Central memory CD8-positive, alpha-beta T cell (primary cell): ENCODE measurements around the gene STXBP1.

Experiments used
- ATAC-seq: fragments of 150-1000 bp; cut with Tn5 transposase; replicated peaks from 2 replicates; pipeline ENCODE4 v1.10.0; 2022; ENCODE audit warnings: mild to moderate bottlenecking, moderate FRiP score, moderate number of reproducible peaks; ENCODE audit not compliant: poor library complexity, severe bottlenecking; ENCODE audit errors: extremely low read depth
- DNase-seq, 2 donors: peaks; one replicate each; pipeline ENCODE4 v3.0.0; 2021; ENCODE audit warnings: low spot score in 2 of 2
- H3K27ac Mint-ChIP-seq: one replicate; pipeline ENCODE4 v1.8.0; 2022; ENCODE audit warnings: low read depth, mild to moderate bottlenecking, moderate library complexity, mixed read lengths
- H3K27me3 Mint-ChIP-seq: one replicate; pipeline ENCODE4 v1.8.0; 2022; ENCODE audit warnings: mixed read lengths
- H3K36me3 Mint-ChIP-seq: one replicate; pipeline ENCODE4 v1.8.0; 2022; ENCODE audit warnings: mild to moderate bottlenecking, moderate library complexity, mixed read lengths; ENCODE audit not compliant: insufficient read depth
- H3K4me1 Mint-ChIP-seq: one replicate; pipeline ENCODE4 v1.8.0; 2022; ENCODE audit warnings: mixed read lengths
- H3K4me3 Mint-ChIP-seq: one replicate; pipeline ENCODE4 v1.8.0; 2022; ENCODE audit warnings: mild to moderate bottlenecking, moderate library complexity, mixed read lengths
- H3K9me3 Mint-ChIP-seq: one replicate; pipeline ENCODE4 v1.8.0; 2022; ENCODE audit warnings: mixed read lengths

STXBP1 gene

DNA sequence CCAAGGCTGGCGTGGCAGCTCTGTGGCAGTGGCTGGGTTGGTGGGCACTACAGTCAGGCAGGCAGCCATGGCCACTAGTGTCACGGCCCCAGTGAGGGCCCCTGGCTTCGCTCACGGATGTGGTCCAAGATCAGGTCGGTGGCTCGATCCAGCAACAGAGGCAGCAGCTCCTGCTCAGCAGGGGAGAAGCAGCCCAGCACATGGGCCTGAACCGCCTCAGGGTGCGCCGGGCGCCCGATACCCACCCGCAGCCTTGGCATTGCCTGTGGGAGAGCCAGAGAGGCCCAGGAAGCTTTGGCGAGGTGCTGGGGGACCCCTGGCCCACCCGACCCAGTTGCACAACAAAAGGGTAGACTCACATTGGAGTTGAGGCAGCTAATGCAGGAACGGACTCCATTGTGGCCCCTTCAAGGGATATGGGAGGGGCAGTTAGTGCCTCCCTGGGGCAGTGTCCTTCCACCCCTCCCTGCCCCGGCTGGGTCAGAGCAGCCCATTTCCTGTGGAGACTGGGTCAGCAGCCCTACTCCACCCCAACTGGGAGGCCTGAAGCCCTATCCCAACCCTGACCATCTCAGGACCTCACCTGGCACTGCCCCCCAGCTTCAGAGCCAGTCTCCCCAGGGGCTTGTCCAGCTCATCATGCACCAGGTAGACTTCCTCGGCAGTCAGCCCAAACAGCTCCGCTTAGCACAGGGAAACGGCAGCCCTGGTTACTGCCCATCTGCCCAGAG, 102.1 kb downstream of the STXBP1 start:
- H3K27ac Mint-ChIP-seq: no peak overlapping the region

DNA sequence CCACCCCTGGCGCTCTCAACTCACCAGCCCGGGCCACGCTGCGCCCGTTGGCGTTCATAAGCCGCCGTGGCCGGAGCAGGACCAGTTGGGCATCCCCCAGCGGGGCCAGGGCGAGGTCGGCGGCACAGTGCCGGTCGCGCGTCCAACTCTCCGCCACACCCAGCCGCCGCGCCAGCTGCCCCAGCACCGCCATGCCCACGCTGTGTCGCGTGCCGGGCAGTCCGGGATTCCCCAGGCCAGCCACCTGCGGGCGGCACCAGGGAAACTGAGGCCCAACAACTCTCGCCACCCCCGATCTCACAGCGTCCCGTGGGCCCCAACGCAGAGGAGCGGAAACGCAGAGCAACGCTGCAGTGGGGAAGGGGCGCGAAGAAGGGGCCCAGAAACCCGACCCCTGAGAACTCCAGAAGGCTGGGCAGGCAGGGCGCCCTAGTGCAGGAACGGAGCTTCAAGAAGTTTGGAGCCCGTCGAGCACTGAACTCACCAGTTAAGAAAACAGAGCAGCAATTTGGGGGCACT, 102.9 kb downstream of the STXBP1 start:
- Mint-ChIP-seq H3K9me3 (no peaks in the 10 kb centered on the region), H3K4me3 (peak overlapping the region; percentile 88), H3K27ac (peak overlapping the region; percentile 94), H3K36me3 (peaks cover 13% of the 10 kb centered on the region), H3K4me1 (peaks cover 47% of the 10 kb centered on the region), H3K27me3 (no peaks in the 10 kb centered on the region)
- DNase-seq (no peak), ATAC-seq (peak; percentile 15)

More for the DNA sequence above, 102.1 kb downstream of the STXBP1 start:
- H3K9me3 Mint-ChIP-seq: no peaks in the 10 kb centered on the region
- H3K4me3 Mint-ChIP-seq: peak overlapping the region; percentile 88
- no peak for DNase-seq
- peaks cover 12% of the 10 kb centered on the region for H3K36me3 Mint-ChIP-seq
- no peaks in the 10 kb centered on the region for H3K27me3 Mint-ChIP-seq
- H3K4me1 Mint-ChIP-seq: peaks cover 39% of the 10 kb centered on the region
- ATAC-seq: no peak

DNA sequence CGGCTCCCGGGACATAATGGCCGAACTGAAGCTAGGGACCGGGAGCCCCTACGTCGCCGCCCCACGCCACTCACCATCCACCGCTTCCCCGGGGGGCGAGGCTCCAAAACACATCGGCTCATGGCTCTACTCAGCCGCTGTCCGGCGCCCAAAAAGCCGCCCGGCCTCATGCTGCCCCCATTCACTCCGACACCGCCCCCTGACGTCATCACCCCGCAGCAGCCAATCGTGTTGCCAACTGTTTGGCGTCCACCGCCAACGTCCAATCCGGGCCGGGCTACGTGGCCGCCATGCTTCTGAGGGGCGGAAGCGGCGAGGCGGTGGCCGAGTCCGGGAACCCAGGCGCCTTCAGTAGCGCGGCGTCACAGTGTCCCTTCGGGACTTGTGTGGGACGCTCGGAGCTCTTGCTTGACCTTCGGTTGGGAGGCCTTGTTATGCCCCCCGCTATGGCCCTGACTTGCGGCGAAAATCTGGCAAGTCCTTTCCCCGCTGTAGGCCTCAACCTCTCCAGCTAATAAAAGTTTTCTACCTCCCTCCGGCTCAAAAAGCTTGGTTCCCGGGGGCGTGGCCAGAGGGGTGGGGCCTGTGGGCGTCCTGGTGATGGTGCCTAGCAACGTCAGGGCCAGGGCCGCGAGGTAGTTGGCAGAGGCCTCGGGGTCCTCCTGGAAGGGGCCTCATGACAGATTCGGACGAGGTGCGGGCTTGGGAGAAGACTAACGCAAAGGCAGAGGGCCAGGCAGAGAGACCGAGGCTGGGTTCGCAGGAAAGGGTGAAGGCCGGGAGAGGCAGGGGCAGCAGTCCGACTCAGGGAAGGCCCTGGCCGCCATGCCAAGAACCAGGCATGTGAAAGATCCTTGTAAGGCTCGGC, 103.6 kb downstream of the STXBP1 start, which contains the start of the genes PTRH1 and TTC16:
TSS of gene PTRH1 (minus strand) at position 194 of the 868 bp plus-strand sequence. CDS start at position 170, 24 bp downstream.
TSS of gene TTC16 (plus strand) at position 610 of the 868 bp plus-strand sequence. CDS start at position 677, 67 bp downstream.
- DNase-seq: peak; percentile 94 to 96
- peaks cover 47% of the 10 kb centered on the region for H3K4me1 Mint-ChIP-seq
- peak within 1 kb of the TSS; percentile 94 for H3K27ac Mint-ChIP-seq
- peak within 1 kb of the TSS; percentile 88 for H3K4me3 Mint-ChIP-seq
- H3K27me3 Mint-ChIP-seq: no peaks in the 10 kb centered on the region
- H3K9me3 Mint-ChIP-seq: no peaks in the 10 kb centered on the region
- peak; percentile 93 for ATAC-seq
- H3K36me3 Mint-ChIP-seq: peaks cover 15% of the 10 kb centered on the region

GRCh38 chr9:127716412-127716811, 104.3 kb downstream of the STXBP1 start:
- DNase-seq (no peak), ATAC-seq (no peak)
- H3K4me1 Mint-ChIP-seq: peaks cover 47% of the 10 kb centered on the region
- H3K9me3 Mint-ChIP-seq: no peaks in the 10 kb centered on the region
- peak overlapping the region; percentile 94 for H3K27ac Mint-ChIP-seq
- peaks cover 16% of the 10 kb centered on the region for H3K36me3 Mint-ChIP-seq
- H3K4me3 Mint-ChIP-seq: peak overlapping the region; percentile 88
- no peaks in the 10 kb centered on the region for H3K27me3 Mint-ChIP-seq

DNA sequence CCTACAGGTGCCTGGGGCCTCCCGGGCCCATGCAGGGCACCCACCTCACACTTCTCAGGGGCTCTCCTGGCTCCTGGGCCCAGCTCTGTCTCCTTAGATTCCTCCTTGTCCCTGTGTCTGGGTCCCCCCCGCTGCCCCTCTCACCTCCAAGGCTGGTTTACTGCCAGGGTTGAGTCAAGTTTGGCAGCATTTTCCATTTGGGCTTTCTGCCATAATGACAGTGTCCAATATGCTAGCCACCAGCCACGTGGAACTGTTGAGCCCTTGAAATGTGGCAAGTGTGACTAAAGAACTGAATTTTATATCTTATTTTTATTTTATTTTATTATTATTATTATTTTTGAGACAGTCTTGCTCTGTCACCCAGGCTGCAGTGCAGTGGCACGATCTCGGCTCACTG, 105.7 kb downstream of the STXBP1 start:
- Mint-ChIP-seq H3K9me3 (no peaks in the 10 kb centered on the region), H3K4me3 (peak overlapping the region; percentile 38), H3K36me3 (peaks cover 20% of the 10 kb centered on the region), H3K27ac (no peak overlapping the region), H3K4me1 (peaks cover 47% of the 10 kb centered on the region), H3K27me3 (no peaks in the 10 kb centered on the region)
- ATAC-seq (no peak), DNase-seq (no peak)

DNA sequence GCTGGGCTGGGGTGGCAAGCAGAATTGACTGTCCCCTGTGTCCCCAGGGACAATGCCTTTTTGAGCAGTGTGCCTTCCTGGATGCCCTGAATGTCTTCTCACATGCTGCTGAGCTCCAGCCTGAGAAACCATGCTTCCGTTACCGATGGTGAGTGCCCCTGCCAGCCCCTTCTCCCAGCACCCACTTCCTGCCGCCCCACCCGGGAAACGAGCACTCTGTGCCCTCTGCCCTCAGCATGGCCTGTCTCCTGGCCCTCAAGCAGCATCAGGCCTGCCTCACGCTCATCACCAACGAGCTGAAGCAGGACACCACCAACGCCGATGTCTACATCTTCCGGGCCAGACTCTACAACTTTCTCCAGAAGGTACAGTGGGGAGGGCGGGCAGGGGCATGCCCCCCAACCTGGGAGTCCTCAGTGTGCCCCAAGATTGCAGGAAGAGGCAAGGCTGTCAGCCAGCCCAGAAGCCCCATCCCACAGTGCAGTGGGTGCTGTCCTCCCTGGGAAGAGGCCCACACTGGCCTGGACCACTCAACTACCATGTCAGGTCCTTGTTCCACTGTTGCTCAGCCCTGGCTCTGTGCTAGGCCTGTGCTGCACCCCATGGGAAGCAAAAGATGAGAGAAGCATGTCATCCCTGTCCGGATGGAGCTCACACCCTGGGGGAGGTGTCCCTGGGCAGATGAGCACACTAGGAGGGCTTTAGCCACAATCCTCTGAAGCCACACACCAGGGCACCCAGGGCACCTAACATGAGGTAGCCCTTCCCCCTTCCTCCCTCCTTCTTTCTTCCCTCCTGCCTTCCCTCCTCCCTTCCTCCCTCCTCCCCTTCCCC, 108.2 kb downstream of the STXBP1 start:
- H3K27me3 Mint-ChIP-seq: no peaks in the 10 kb centered on the region

GRCh38 chr9:127720865-127721227, 108.8 kb downstream of the STXBP1 start:
- peak overlapping the region; percentile 92 for H3K27ac Mint-ChIP-seq
- no peaks in the 10 kb centered on the region for H3K27me3 Mint-ChIP-seq
- H3K9me3 Mint-ChIP-seq: no peaks in the 10 kb centered on the region
- peaks cover 14% of the 10 kb centered on the region for H3K36me3 Mint-ChIP-seq
- ATAC-seq (no peak), DNase-seq (no peak)
- H3K4me1 Mint-ChIP-seq: peaks cover 36% of the 10 kb centered on the region
- peak overlapping the region; percentile 73 for H3K4me3 Mint-ChIP-seq

More for the DNA sequence above, 108.2 kb downstream of the STXBP1 start:
- ATAC-seq: peak; percentile 12
- peaks cover 42% of the 10 kb centered on the region for H3K4me1 Mint-ChIP-seq
- peak overlapping the region; percentile 73 for H3K4me3 Mint-ChIP-seq
- peak in 1 of 2 donors; percentile 34 for DNase-seq
- H3K27ac Mint-ChIP-seq: peak overlapping the region; percentile 92
- no peaks in the 10 kb centered on the region for H3K9me3 Mint-ChIP-seq
- peaks cover 15% of the 10 kb centered on the region for H3K36me3 Mint-ChIP-seq

DNA sequence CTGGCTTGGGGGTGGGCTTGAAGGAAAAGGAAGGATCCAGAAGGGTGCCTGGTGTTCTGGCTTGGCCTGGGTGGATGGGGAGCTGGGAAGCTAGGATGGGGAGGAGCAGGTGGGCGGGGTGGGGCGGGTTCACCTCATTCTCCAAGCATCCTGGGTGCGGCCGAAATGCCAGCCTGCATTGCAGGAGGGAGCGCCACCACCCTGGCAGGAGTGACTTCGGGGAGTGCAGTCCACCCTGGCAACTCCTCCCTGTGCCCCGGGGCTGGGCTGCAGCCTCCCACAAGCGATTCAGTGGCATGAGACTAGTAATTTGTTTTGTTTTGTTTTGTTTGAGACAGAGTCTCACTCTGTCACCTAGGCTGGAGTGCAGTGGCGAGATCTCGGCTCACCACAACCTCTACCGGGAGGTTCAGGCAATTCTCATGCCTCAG, 109.3 kb downstream of the STXBP1 start:
- DNase-seq: peak in 1 of 2 donors; percentile 21
- Mint-ChIP-seq H3K9me3 (no peaks in the 10 kb centered on the region), H3K27me3 (no peaks in the 10 kb centered on the region), H3K4me3 (peak overlapping the region; percentile 73), H3K36me3 (peaks cover 11% of the 10 kb centered on the region), H3K27ac (peak overlapping the region; percentile 92), H3K4me1 (peaks cover 31% of the 10 kb centered on the region)
- peak; percentile 39 for ATAC-seq

DNA sequence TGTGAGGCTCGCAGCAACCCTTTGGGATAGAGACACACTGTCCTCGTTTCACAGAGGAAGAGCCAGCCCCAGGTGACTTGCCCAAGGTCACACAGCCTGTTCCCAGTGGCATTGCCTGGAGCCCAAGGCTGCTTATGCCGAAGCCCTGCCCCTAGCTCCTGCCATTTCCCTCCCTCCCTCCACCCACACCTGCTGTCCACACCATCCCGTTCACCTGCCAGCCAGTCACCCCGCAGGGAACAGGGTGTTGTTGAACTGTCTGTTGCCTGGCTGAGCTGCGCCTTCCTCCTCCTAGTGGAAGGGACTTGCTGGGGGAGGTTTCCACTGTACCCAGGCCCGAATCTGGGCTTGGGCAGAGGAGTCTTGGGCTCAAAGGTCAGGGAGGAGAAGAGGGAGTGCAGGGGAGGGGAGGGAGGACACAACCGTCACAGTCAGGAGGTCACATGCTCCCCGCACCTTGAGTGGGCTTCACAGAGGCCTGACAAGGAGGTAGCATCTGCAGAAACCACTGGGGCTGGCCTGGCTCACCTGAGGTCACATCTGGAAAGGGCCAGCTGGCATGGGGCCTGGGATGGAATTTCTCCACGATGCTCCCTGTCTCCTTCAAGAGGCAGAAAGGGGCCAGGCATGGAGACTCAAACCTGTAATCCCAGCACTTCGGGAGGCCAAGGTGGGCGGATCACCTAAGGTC, 110.1 kb downstream of the STXBP1 start:
- Mint-ChIP-seq H3K27ac (peak overlapping the region; percentile 92), H3K9me3 (no peaks in the 10 kb centered on the region)

DNA sequence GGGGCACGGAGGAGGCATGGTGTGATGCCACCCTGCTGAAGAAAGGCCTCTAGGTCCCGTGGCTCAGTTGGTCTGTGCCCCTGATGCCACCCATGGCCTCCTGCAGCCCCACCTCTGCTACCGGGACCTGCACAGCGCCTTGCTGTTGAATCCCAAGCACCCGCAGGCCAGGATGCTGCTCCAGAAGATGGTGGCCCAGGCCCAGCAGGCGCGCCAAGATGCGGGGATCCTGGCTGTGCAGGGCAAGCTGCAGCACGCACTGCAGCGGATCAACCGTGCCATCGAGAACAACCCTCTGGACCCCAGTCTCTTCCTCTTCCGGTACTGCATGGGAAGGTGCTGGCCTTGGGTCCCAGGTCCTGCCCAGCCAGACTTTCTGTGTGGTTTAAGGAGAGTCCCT, 110.9 kb downstream of the STXBP1 start:
- peaks cover 13% of the 10 kb centered on the region for H3K36me3 Mint-ChIP-seq
- H3K4me1 Mint-ChIP-seq: peaks cover 27% of the 10 kb centered on the region
- H3K27ac Mint-ChIP-seq: no peak overlapping the region
- H3K4me3 Mint-ChIP-seq: peak overlapping the region; percentile 18
- H3K27me3 Mint-ChIP-seq: no peaks in the 10 kb centered on the region
- no peaks in the 10 kb centered on the region for H3K9me3 Mint-ChIP-seq
- no peak for ATAC-seq
- no peak for DNase-seq

More for the DNA sequence above, 110.1 kb downstream of the STXBP1 start:
- Mint-ChIP-seq H3K4me1 (peaks cover 31% of the 10 kb centered on the region), H3K36me3 (peaks cover 13% of the 10 kb centered on the region), H3K27me3 (no peaks in the 10 kb centered on the region), H3K4me3 (peak overlapping the region; percentile 73)
- ATAC-seq (no peak), DNase-seq (no peak)

DNA sequence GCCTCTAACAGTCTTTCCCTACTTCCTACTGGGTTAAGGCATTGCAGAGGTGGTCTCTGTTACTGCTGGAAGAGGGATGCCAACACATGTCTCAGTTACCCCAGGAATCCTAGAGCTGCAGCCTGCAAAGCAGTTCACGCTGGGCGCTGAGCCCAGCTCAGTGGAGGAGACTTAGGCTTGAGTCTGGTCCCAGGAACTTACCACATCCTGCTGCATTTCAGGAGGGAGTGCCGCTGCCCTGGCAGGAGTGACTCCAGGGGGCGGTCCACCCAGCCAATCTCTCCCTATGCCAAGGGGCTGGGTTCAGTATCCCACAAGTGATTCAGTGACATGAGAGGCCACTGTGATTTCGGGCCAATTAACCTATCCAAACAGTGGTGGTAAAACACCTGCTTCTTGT, 111.4 kb downstream of the STXBP1 start:
- Mint-ChIP-seq H3K4me3 (peak overlapping the region; percentile 18), H3K9me3 (no peaks in the 10 kb centered on the region), H3K4me1 (peaks cover 27% of the 10 kb centered on the region), H3K27ac (no peak overlapping the region), H3K36me3 (peaks cover 13% of the 10 kb centered on the region), H3K27me3 (no peaks in the 10 kb centered on the region)
- no peak for ATAC-seq
- DNase-seq: no peak
